Adipocyte (in vitro differentiated cells): ENCODE measurements around the gene RPUSD1.
"Not testable (repeated sequence)": the region's sequence is repeated elsewhere in the genome, so short reads cannot be mapped to it uniquely, and the experiment has no call there.

ENCODE experiments used
- DNase-seq: peaks from one replicate; pipeline ENCODE4 v3.0.0-alpha.2; 2015; ENCODE audit warnings: low read depth
- H3K27me3 ChIP-seq: replicated peaks from 2 replicates; pipeline ENCODE4 v1.7.0; 2013; ENCODE audit warnings: mild to moderate bottlenecking, low read length, moderate library complexity; ENCODE audit not compliant: control insufficient read depth, insufficient read depth
- H3K36me3 ChIP-seq: 2 replicates; pipeline ENCODE4 v1.7.0; 2013; ENCODE audit warnings: low read length, mild to moderate bottlenecking, moderate library complexity; ENCODE audit not compliant: control insufficient read depth, insufficient read depth, severe bottlenecking
- H3K4me1 ChIP-seq: 2 replicates; pipeline ENCODE4 v1.7.0; 2013; ENCODE audit warnings: mild to moderate bottlenecking, low read length, moderate library complexity; ENCODE audit not compliant: control insufficient read depth, insufficient read depth
- H3K4me3 ChIP-seq: 2 replicates; pipeline ENCODE4 v1.7.0; 2013; ENCODE audit warnings: mild to moderate bottlenecking, low read length, moderate library complexity
- H3K9ac ChIP-seq: 2 replicates; pipeline ENCODE4 v1.7.0; 2013; ENCODE audit warnings: mild to moderate bottlenecking, low read length, moderate library complexity
- H3K9me3 ChIP-seq: 2 replicates; pipeline ENCODE4 v1.7.0; 2013; ENCODE audit warnings: mild to moderate bottlenecking, low read length, moderate library complexity; ENCODE audit not compliant: control insufficient read depth

The RPUSD1 gene

GRCh38 chr16:778447-778846 is 9.7 kb downstream of the RPUSD1 start:
- no peak overlapping the region for H3K9ac ChIP-seq
- H3K4me3 ChIP-seq, result no peak overlapping the region
- peaks cover 4% of the 10 kb centered on the region for H3K4me1 ChIP-seq
- H3K9me3 ChIP-seq, result no peaks in the 10 kb centered on the region
- DNase-seq, result no peak
- no peaks in the 10 kb centered on the region for H3K36me3 ChIP-seq
- H3K27me3 ChIP-seq, result peaks cover 41% of the 10 kb centered on the region

GRCh38 chr16:777826-778225 is 10.4 kb downstream of the RPUSD1 start:
- Histone ChIP-seq H3K4me1 (peaks cover 4% of the 10 kb centered on the region), H3K9ac (no peak overlapping the region), H3K27me3 (peaks cover 37% of the 10 kb centered on the region), H3K4me3 (no peak overlapping the region), H3K36me3 (no peaks in the 10 kb centered on the region), H3K9me3 (no peaks in the 10 kb centered on the region)
- DNase-seq, result peak; percentile 8

DNA sequence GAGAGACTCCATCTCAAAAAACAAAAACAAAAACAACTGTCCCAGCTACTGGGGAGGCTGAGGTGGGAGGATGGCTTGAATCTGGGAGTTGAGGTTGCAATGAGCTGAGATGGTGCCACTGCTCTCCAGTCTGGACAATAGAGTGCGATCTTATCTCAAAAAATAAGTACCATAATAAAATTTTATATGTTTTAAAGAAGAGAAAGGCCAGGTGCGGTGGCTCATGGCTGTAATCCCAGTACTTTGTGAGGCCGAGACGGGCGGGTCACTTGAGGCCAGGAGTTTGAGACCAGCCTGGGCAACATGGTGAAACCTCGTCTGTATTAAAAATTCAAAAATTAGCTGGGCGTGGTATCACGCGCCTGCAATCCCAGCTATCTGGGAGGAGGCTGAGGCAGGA is 11.4 kb downstream of the RPUSD1 start:
- Histone ChIP-seq H3K9ac (no peak overlapping the region), H3K9me3 (no peaks in the 10 kb centered on the region), H3K36me3 (no peaks in the 10 kb centered on the region), H3K4me3 (no peak overlapping the region), H3K4me1 (peaks cover 4% of the 10 kb centered on the region), H3K27me3 (peaks cover 30% of the 10 kb centered on the region)
- no peak for DNase-seq

GRCh38 chr16:776298-776697 is 11.9 kb downstream of the RPUSD1 start:
- not testable (repeated sequence) for H3K4me3 ChIP-seq, DNase-seq, H3K36me3 ChIP-seq, H3K9ac ChIP-seq, H3K4me1 ChIP-seq, H3K9me3 ChIP-seq
- H3K27me3 ChIP-seq, result peaks cover 30% of the 10 kb centered on the region

- no peak overlapping the region for H3K9ac ChIP-seq
- H3K36me3 ChIP-seq, result no peaks in the 10 kb centered on the region
- no peak overlapping the region for H3K4me3 ChIP-seq
- no peaks in the 10 kb centered on the region for H3K4me1 ChIP-seq
- DNase-seq, result no peak
- no peaks in the 10 kb centered on the region for H3K9me3 ChIP-seq
- H3K27me3 ChIP-seq, result peaks cover 30% of the 10 kb centered on the region
Measured at GRCh38 chr16:775236-775796, 12.9 kb downstream of the RPUSD1 start.

DNA sequence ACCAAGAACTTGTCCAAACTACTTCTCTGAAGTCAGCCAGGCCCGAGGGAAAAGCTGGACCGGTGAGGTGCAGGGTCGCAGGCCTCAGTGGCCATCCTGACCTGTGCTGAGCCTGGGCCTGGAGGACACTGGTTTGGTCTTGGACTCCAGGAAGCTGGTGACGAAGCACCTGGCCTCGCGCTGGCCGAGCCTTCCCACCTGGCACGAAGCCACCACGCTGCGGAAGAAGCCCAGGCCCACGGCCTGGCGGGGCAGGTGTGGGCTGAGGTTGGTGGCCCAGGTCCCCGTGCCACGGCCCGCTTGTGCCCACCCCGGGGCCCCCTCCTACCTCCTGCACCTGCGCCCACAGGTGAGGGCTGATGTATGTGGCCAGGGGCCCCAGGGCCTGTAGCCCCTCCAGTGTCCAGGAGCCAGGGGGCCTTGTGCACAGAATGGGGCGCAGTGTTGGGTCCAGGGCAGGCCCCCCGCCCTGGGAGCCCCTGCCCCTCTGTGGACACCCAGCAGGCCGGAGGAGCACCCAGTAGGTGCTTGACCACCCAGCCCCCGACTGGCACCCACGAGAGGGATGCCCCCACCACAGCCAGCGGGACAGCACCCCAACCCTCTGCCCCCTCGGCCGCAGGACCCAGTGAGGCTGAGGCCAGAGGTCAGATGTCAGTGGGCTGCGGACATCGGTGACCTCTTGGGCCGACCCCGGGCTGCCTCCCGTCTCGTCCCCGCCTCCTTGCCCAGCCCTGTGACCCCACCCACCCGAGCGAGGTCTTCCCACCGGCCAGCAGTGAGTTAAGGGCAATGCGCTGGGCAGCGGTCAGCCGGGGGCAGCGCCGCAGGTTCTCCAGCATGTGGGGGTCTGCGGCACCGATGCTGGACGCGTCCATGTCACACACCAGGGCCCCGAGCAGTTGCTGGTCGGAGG is 13.8 kb downstream of the RPUSD1 start:
- no peak for DNase-seq
- Histone ChIP-seq H3K36me3 (no peaks in the 10 kb centered on the region), H3K9ac (no peak overlapping the region), H3K4me1 (no peaks in the 10 kb centered on the region), H3K9me3 (no peaks in the 10 kb centered on the region), H3K27me3 (peaks cover 24% of the 10 kb centered on the region), H3K4me3 (no peak overlapping the region)

DNA sequence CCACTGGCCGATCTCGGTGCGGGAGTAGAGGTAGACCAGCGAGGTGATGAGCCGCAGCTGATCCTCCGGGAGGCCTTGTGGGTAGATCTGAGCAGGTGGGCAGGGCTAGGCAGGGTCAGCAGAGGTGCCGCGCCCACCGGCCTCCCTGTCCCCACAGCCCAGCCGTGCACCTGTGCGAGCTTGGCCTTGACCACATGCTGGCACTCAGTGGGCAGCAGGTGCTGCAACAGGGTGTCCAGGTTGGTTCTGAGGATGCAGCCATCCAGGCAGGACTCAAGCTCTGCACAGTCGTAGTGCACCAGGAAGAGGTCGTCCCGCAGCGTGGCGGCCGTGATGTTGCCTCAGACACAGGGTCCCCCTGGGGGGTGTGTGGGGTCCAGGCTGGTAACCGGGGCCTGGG is 15.2 kb downstream of the RPUSD1 start:
- H3K4me1 ChIP-seq, result no peaks in the 10 kb centered on the region
- no peaks in the 10 kb centered on the region for H3K9me3 ChIP-seq
- H3K9ac ChIP-seq, result no peak overlapping the region
- H3K36me3 ChIP-seq, result no peaks in the 10 kb centered on the region
- DNase-seq, result no peak
- peaks cover 11% of the 10 kb centered on the region for H3K27me3 ChIP-seq
- H3K4me3 ChIP-seq, result no peak overlapping the region

- Histone ChIP-seq H3K4me3 (no peak overlapping the region), H3K4me1 (no peaks in the 10 kb centered on the region), H3K9me3 (no peaks in the 10 kb centered on the region), H3K9ac (no peak overlapping the region), H3K27me3 (peaks cover 7% of the 10 kb centered on the region), H3K36me3 (no peaks in the 10 kb centered on the region)
- no peak for DNase-seq
Measured at GRCh38 chr16:770411-770810, 17.8 kb downstream of the RPUSD1 start.

- no peaks in the 10 kb centered on the region for H3K4me1 ChIP-seq
- DNase-seq, result no peak
- no peak overlapping the region for H3K9ac ChIP-seq
- no peak overlapping the region for H3K4me3 ChIP-seq
- no peaks in the 10 kb centered on the region for H3K9me3 ChIP-seq
- no peaks in the 10 kb centered on the region for H3K36me3 ChIP-seq
- H3K27me3 ChIP-seq, result peaks cover 7% of the 10 kb centered on the region
Measured at GRCh38 chr16:769934-770333, 18.2 kb downstream of the RPUSD1 start.

DNA sequence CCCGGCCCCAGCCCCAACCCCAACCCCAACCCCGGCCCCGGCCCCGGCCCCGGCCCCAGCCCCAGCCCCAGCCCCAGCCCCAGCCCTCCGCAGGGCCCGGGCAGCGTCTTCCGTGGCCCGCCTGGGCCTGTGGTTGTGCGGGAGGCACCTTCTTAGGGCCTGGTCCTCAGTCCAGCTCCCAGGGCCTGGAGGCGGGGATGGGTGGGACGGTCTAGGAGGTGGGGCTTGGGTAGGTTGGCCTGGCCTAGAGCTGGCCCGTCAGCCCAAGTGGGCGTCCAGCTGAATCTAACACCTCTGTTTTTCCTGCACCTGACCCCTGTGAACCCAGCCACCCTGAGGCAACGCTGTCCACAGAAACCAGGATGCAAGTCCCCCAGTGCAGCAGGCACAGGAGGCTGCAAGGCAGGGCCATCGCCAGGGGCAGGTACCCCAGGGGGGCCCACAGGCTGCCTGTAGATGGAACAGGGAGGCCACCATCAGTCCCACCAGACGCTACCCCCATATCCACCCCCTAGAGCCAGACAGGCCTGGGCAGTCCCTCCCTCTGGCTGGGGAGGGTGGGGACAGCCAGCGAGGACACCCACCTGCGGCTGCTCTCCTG is 18.9 kb downstream of the RPUSD1 start:
- no peak for DNase-seq
- no peaks in the 10 kb centered on the region for H3K9me3 ChIP-seq
- H3K4me3 ChIP-seq, result no peak overlapping the region
- no peak overlapping the region for H3K9ac ChIP-seq
- H3K27me3 ChIP-seq, result peaks cover 7% of the 10 kb centered on the region
- H3K4me1 ChIP-seq, result no peaks in the 10 kb centered on the region
- no peaks in the 10 kb centered on the region for H3K36me3 ChIP-seq

DNA sequence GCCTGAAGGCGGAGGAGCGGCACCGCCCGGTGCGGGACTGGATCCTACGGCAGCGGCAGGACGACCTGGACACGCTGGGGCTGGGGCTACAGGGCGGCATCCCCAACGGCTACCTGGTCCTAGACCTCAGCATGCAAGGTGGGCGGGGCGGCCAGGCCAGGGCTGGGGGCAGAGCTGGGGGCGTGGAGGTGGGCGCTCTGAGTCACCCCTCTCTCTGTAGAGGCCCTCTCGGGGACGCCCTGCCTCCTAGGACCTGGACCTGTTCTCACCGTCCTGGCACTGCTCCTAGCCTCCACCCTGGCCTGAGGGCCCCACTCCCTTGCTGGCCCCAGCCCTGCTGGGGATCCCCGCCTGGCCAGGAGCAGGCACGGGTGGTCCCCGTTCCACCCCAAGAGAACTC is 19.8 kb downstream of the RPUSD1 start:
- Histone ChIP-seq H3K36me3 (no peaks in the 10 kb centered on the region), H3K4me1 (no peaks in the 10 kb centered on the region), H3K9me3 (no peaks in the 10 kb centered on the region), H3K9ac (no peak overlapping the region), H3K4me3 (no peak overlapping the region), H3K27me3 (peaks cover 7% of the 10 kb centered on the region)
- no peak for DNase-seq
